Stimulated activated CD4-positive, alpha-beta T cell treated with anti-CD3 and anti-CD28 coated beads, Interleukin-15, amount 100 ng/mL, for 48 hours (primary cell): ENCODE data around the gene CLDN11.

Source experiments
- DNase-seq, 2 donors: peaks; one replicate each; pipeline ENCODE4 v3.0.0-alpha.2; 2020; ENCODE audit warnings: low read depth in 2 of 2

The CLDN11 gene

DNA sequence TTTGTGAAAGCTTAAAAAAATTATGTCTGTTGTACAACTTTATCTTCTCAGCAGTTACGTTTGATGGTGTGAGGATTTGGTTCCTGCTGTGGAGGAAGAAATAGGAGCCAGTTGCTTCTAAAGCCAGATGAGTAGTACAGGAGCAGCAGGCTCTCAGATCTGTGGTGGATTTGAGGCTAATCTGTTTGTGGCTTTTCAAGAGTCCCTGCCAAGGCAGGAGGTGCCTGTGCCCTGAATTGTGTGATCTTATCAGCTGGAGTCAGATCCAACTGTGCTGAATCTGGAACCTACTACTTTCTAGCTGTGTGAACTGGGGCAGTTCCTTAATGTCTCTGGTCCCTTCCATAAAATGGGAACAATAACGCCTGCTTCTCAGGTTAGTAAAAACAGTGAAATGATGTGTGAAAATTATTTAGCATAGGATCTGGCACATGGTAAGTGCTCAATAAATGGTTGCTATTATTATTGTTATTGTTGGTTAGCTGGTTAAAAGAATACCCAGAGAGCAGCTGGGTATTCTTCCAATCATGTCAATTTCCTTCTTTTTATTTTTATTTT is 7.7 kb downstream of the CLDN11 start:
- no peak for DNase-seq

DNA sequence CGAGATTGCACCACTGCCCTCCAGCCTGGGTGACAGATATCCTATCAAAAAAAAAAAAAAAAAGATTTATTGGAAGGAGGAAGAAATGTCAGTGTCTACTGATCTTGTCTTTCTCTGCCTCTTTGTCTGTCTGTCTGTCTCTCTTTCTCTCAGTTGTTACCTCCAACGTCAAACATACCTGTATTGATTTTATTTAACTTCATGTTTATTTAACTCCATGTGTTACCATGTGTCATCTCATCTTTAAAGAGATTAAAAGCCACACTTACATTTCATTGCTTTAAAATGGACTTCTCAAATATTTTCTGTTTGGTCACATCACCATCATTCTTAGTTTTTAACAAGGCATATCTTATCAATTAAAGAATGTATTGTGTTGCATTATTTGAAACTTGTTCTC is 9.4 kb downstream of the CLDN11 start:
- DNase-seq: no peak

DNA sequence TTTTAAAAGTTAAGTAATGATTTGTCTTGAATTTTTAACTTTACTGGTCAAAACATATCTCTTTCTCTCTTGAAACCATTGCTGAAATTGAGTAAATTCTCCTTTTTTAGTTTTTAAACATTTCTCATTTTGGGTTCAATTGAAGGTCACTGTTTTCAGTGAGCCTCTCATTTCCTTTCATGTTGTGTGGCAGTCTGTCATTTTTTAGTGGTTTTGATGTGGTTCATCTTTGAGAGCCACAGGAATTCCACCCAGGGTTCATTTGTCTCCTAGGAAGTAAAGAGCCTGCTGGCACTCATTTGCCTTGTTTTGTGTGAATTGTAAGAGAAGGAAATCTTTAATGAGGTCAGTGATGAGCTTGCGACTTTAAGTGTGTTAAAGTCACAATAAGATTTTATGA is 10.4 kb downstream of the CLDN11 start:
- DNase-seq: no peak

DNA sequence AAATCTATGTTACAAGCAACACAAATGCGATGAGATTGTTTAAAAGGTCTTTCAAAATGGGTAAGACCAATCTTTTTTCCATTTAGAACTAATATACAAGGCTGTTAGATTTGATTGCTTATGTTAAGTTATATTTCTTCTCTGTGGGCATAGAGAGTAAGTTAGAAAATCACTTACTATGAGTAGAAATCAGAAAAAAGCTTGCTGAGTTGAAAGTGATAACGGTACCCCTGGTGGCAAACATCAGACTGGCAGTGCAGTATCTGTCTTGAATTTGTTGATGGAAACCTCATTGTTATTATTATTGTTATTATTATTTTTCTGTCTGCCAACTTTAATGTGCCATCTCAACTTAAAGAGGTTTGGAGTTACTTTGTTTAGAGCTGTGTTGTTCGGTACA is 12.4 kb downstream of the CLDN11 start:
- no peak for DNase-seq

DNA sequence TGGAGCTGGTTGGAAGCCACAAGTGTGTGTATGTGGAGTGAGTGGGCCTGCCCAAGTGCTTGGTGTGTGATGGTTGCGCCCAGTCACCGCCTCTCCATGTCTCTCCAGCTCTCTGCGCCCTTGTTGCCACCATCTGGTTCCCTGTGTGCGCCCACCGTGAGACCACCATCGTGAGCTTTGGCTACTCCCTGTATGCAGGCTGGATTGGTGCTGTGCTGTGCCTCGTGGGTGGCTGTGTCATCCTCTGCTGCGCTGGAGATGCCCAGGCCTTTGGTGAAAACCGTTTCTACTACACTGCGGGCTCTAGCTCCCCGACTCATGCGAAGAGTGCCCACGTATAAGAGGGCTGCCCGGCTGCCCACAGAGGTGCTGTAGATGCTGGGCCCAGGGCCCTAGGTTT is 13.7 kb downstream of the CLDN11 start:
- no peak for DNase-seq

DNA sequence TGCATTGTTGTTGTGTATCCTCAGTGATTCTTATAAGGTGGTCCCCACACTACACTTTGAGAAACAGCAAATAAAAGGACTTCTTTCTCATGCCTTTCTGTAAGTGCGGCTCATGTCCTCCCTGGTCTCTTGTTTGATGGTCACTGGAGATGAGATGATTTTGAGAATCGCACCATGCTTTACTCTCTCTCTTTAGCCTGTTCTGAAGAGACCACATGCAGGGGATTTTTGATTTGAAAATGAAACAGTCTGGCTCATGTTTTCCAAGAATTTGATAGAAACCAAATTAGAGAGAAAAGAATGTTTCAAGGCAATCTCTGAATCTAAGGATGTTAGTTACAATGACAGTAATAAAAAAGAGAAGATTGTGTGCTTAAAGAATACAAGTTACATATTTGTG is 18.0 kb downstream of the CLDN11 start:
- no peak for DNase-seq

DNA sequence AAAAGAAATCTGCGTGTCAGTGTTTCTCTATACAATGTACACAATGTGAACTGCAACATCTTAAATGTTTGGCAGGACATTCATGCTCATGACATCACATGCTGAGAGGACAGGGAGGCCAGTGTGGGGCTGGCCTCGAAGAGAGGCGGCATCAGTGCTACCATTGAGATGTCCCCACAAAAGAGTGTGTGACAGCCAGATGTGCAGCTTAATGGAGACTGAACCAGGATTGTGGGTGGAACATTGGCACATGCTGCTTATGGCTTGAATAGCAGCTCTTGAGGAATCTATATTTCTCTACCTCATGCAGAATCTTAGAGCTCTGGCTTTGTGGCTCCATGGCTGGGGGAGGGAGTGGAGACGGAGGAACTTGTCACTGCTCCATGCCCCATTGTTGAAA is 18.5 kb downstream of the CLDN11 start:
- no peak for DNase-seq

DNA sequence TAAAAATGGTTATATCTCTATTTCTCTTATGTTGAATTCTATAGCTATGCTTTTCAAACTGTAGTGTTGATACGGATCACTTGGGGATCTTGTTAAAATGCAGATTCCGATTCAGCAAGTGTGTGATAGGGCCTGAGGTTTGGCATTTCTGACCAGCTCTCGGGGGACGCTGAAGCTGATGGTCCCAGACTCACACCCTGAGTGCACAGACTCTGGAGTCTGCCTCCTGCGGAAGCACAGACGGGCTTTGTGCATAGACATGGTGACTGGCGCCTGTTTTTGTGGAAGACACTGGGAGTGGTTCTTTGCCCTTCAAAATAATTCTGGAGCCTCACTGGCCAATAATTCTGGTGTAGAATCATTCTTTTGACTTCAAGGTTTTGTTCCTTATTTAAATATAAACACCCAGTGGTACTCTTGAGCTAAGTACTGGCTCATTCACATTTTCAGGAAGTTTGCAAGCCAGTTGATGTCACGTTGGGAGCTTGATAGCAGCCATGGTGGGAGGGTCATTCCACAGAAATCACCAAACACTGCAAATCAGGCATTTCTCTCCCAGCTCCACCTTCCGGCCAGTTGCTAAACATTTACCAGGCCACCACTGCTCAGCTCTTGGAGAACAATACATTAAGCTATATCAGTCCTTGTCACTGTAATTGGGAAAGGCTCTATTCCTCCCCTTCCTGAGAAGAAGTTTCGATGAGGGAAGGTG is 19.2 kb downstream of the CLDN11 start:
- DNase-seq: no peak

DNA sequence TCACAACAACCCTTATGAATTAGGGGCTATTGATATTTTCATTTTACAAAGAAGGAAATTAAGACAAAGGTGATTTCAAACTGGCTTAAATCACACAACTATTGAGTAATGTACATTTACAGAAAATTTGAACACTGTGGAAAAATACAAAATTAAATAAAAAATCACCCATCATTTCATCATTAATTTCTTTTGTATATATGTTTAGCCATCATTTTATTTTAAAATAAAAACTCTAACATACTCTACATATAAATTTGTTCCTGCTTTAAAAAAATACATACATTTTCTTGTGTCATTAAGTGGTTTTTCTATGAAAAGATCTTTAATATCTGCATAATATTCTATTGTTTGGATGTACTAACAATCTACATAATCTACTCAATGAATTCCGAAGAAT is 20.2 kb downstream of the CLDN11 start:
- no peak for DNase-seq

DNA sequence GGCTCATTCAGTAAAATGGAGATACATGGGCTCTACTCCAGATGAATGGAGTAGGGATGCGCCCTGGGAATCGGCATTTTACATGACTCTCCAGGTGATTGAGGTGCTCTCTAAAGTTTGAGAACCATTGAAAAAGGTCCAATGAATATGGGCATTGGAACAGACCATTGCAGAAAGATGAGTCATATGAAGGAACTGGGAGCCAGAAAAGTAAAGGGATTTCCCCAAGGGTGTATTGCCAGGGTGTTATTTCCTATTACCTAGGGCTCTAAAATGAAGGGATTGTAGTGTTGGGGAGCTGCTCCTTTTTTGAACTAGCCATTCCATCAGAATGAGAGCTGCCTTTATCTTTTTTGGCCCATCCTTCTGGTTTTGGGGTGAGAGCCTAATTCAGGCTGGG is 21.7 kb downstream of the CLDN11 start:
- DNase-seq: no peak

DNA sequence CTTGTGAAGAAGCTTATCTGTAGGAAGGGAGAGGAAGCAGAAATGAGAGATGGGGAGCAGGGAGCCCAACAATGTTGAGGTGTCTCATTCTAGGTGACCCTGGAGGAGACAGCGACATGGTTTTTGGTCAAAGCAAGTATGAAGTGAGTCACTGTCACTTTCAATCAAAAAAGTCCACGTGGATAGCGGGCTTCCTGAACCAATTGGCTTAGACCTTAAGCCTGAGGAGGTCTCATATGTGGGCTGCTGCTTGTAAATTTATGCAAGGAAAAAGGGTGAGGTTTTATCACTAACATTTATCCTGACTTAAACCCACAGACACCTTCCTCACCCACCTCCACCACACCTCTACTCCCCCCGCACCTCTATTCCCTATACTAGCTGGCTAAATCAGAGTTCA is 22.7 kb downstream of the CLDN11 start:
- DNase-seq: no peak

DNA sequence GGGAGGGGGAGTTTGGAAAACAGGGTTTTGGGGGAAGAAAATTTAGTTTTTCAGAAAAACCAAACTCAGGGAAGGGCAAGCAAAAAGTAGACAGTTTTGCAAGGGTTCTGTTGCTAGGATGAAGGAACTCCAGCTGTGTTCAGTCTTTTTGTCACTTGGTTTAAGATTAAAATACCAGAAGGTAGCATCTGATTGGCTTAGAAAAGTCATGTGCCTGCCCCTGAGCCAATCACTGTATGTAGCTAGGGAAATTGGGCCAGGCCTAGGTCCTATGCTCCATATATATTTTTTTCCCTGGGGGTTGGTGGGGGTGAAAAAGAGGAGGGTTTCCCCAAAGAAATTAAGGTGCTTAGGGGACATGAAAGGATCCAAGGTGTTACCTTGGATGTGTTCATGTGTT is 24.3 kb downstream of the CLDN11 start:
- no peak for DNase-seq

DNA sequence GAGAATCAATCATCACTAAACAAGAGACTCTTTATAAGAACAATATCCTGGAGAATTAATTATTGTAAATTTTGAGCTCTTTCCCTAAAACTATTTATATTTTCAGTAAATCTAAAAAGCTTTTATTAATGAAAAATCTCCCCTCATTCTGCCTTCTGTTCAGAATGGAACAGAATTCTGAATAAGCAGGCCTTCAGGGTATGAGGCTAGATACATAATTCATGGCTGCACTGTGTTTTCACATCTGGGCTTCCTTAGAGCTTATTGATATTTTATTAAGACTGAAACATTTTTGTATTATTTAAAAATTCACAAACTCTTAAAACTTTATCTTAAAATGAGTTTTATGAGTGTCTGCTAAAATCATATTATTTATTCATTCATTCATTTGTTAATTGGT is 24.8 kb downstream of the CLDN11 start:
- DNase-seq: no peak

DNA sequence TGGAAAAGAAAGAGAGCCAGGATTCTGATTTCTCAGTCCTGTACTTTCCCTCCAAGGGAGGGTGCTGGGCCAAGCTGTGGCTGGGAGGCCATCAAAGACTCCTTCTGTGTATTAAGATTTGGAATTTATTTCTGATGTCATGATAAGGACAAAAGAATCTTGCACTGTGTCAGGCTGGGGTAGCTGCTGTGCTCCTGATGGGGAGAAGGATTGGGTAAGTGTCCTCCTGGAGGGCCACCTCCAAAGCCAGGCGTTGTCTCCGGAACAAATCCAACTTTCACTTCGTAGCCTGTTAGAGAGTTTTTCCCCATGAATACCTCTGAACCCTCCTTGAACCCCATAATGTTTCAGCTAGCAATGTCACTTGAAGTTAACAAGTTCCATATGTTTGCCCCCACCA is 29.9 kb downstream of the CLDN11 start:
- no peak for DNase-seq

DNA sequence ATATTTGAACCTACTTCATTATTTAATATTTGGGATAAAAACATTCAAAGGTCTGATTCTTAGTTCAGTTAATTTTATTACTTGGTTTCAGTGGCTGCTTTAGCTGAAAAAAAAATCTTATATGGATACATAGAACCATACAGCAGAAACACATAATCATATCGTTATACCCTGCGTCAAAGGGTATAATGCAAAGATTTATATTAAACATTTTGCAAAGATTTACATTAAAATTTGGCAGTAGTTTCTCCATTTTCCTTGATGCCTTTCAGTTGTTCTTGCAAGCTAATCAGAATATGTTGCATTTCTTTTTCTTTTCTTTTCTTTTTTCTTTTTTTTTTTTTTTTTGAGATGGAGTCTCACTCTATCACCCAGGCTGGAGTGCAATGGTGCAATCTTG is 31.4 kb downstream of the CLDN11 start:
- DNase-seq: no peak

DNA sequence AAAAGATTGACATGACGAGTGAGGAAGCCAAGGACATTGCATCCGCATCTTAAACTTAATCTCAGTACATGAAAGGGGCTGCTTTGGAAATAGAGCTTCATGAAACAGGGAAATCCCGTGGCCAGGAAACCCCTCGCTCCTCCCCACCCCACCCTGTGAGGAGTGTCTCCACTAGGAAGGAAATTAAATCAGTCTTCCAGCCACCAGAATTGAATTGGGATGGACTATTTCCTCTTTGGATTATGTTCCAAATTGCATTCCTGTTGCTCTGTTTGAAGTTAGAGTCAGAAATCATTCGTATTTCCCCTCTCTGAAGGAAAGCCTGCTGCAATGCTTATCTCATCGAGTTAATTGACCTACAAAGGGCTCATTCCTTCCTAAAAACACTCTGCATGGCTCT is 35.8 kb downstream of the CLDN11 start:
- no peak for DNase-seq

DNA sequence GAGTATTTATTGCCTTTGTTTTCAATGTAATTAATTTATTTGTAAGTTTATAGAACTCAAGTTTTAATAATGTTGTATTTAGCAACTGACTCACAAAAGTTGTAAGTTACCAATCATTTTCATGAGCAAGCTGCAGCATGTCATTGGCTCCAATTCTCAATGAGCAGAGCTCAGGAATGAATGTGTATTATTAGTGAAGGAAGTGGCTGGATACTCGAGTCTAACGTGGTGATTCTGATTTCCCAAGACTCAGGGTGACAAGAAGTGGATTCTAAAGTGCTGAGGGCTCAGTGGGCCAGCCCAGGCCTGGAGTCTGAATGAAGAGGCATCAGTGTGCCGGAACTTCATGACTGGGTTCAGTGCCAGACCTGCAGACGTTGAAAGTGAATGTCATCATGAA is 39.6 kb downstream of the CLDN11 start:
- no peak for DNase-seq

DNA sequence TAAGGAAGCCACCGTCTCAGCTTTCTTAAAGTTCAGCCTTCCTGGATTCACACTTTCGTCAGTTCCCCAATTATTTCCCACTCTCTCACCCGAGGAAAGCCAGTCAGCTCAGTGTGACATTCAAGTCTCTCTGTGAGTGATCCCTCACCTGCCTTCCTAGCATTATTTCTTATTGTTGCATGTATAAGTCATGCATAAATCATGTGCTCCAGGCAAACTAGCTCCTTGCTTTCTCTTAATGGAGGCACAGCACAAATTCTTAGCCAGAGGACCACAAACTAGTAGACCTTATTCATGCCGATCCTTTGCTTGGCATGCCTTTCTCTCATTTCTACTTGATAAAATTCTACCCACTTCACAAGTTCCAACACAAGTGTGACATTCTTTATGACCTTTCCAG is 44.3 kb downstream of the CLDN11 start:
- no peak for DNase-seq

DNA sequence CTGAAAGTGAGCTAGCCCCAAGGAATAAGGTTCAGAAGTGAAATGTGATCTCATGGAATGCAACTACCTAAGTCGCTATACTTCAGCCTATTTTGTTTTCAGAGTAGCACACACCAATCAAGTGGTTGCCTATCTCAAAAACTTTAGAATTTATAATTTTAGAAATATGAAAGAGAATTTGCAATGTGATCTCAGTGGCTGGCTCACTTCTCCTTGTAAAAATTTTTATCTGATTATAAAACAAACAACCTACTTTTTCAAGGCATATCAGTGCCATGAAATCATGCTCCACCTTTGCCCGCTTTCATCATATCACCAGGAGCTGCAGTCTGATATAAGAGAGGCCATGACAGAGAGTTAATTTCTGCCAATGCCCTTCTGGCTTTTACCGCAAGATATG is 47.3 kb downstream of the CLDN11 start:
- DNase-seq: no peak

DNA sequence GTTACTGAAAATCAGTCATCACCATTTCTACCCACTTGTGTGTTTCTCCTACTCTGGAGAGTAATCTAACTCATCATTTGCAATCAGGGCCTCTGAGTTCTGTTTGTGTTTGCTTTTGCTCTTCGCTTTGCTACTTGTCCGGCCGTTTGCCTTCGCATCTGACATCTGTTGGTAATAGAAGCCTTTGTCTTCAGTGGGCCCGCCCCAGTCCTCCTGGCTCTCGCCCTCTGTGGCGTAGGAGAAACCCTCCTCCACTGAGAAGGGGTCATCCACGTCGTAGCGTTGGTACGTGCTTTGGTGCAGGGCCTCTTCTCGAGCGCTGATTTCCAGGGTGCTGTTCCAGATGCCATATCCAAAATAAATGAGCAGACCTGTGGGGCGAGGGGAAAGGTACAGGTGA is 48.3 kb downstream of the CLDN11 start:
- DNase-seq: no peak

DNA sequence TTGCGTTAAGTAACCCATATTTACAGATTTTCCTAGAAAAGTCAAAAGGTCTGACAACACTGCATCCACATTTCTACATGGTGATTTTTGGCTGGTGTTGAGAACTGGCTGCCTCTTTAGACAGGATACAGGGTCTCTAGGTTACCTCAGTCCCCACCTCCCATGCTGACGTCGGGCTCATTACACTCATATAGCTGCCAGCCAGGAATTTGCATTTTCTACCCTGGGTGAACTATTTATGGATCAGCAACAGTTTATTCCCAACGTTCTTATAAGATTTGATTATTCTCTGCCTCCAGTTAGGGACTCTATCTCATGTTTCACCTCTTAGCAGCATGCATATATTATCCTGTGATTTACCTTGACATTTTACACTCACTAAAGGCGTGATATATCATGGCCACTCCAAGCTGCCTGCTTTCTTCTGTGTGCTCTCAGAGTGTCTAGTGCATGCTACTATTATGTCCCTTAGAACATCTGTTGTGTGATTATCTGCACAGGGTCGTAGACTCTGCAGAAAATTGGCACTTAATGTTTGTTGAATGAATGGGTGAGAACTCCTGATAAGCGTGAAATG is 49.0 kb downstream of the CLDN11 start:
- DNase-seq: no peak

DNA sequence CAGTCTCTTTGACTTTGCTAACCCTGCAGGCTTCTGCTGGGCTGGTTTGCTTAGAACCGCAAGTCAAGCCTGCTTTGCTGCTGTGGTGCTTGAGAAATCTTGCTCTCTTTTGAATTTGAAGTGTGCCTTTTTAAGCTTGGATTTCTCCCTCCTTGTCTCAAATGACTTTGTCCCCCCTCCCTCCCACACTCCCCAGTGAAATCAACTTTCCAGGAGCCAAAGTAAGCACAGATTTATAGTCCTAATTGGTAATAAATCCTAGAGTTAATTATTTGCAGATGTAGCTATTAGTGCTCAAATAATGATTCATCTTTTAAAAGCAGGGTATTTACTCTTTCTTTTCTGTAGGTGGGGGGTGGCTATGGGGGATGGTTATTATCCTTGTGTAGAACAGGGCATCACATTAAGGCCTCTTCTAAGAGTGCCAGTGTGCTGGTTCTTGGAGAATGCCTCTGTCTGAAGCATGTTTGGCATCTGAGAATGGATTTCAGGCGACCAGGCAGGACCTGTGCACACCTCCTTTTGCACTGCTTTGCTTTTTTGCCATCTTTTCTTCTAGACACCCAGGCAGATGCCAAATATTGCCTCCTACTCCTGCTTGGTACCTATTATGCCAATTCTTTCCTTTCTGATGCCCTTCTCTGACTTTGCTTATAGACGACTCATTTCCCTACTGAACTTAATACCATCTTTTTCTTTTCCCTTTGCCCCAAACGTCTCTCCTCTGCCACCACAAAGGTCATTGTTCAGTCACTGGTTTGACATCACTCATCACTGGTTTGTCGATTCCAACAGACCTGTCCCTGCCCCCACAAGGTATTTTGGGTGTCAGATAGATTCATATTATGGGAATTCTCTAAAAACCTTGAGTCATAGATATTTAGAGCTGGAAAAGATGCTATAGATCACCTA is 50.7 kb downstream of the CLDN11 start:
- DNase-seq: no peak
